Measurements from ENCODE around the gene CMIP.

The CMIP gene

GRCh38 chr16:81614171-81614570, 169.6 kb downstream of the CMIP start:
- H3K4me1 ChIP-seq (ENCODE audit: control insufficient read depth, insufficient read depth, low read depth, low read length) = peaks cover 31% of the 10 kb centered on the region
- H3K14ac ChIP-seq (ENCODE audit: low read length in 2 of 2) = no peak overlapping the region
- no peak overlapping the region for H2AFZ ChIP-seq (ENCODE audit: low read depth, low read length)
- peaks cover 30% of the 10 kb centered on the region for H3K79me1 ChIP-seq (replicated peaks; ENCODE audit: low read length, poor library complexity, severe bottlenecking)
- H2BK5ac ChIP-seq (ENCODE audit: low read depth, low read length, poor library complexity, severe bottlenecking) = no peak overlapping the region
- H2BK120ac ChIP-seq (ENCODE audit: low read depth, low read length) = no peak overlapping the region
- H3K23ac ChIP-seq (ENCODE audit: low read length in 2 of 2) = no peak overlapping the region
- no peak overlapping the region for H3K4me2 ChIP-seq (ENCODE audit: low read length, poor library complexity, severe bottlenecking)
- H2BK12ac ChIP-seq (ENCODE audit: low read length in 2 of 2) = no peak overlapping the region
- H3K36me3 ChIP-seq (ENCODE audit: control insufficient read depth in 1 of 2, insufficient read depth in 2 of 2, low read depth in 1 of 2, low read length in 2 of 2) = peaks cover 0 to 56% of the 10 kb centered on the region in 2 experiments
- peak overlapping the region; percentile 19 for H4K91ac ChIP-seq (ENCODE audit: low read length)
- H2AK5ac ChIP-seq (ENCODE audit: low read length, severe bottlenecking) = no peak overlapping the region
- H2BK15ac ChIP-seq (ENCODE audit: low read depth, poor library complexity, severe bottlenecking) = no peak overlapping the region
- H3K4me3 ChIP-seq (ENCODE audit: insufficient read depth in 1 of 2, low read depth in 1 of 2, low read length in 2 of 2) = no peak overlapping the region
- H4K8ac ChIP-seq (ENCODE audit: low read length) = no peak overlapping the region
- no peaks in the 10 kb centered on the region for H3K9me3 ChIP-seq (ENCODE audit: control insufficient read depth, low read length)
- H3K9ac ChIP-seq (ENCODE audit: low read length) = no peak overlapping the region
- peaks cover 0 to 3% of the 10 kb centered on the region in 2 experiments for H3K27me3 ChIP-seq (ENCODE audit: control insufficient read depth in 1 of 2, insufficient read depth in 1 of 2, low read length in 2 of 2)
- no peak overlapping the region for H3K27ac ChIP-seq (ENCODE audit: low read length, poor library complexity, severe bottlenecking)
- no peak overlapping the region for H3K18ac ChIP-seq (ENCODE audit: low read depth in 1 of 2, low read length in 2 of 2)
- no peak for DNase-seq
- 97% methylated on average over 13 of the region's 13 CpGs for WGBS
- no peak overlapping the region for H3K4ac ChIP-seq (ENCODE audit: low read depth in 1 of 2, low read length in 2 of 2)

DNA sequence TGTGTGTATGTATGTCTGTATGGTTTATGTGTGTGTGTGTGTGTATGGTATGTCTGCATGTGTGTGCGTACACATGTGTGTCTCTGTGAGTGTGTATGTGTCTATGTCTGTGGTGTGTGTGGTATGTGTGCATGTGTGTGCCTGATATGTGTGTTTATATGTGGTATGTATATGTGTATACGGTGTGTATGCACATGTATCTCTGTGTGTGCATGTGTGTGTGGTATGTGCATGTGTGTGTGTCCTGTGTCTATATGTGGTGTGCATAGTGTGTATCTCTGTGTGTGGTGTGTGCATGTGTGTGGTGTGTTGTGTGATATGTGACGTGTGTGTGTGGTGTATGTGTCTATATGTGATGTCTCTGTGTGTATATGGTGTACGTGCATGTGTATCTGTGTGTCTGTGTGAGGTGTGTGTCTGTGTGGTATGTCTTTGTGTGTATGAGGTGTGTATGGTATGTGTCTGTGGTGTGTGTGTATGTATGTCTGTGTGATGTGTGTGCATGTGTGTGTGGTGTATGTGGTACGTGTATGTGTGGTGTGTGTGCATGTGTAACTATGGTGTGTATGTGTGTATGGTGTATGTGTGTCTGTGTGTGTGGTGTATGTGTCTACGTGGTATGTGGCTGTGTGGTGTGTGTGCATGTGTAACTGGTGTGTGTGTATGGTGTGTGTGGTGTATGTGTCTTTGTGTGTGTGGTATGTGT, 170.2 kb downstream of the CMIP start:
- Histone ChIP-seq H3K36me3 (ENCODE audit: control insufficient read depth in 1 of 2, insufficient read depth in 2 of 2, low read depth in 1 of 2, low read length in 2 of 2) (peaks cover 0 to 59% of the 10 kb centered on the region in 2 experiments), H2AK5ac (ENCODE audit: low read length, severe bottlenecking) (no peak overlapping the region), H2AFZ (ENCODE audit: low read depth, low read length) (no peak overlapping the region), H3K27me3 (ENCODE audit: control insufficient read depth in 1 of 2, insufficient read depth in 1 of 2, low read length in 2 of 2) (peaks cover 0 to 3% of the 10 kb centered on the region in 2 experiments), H2BK5ac (ENCODE audit: low read depth, low read length, poor library complexity, severe bottlenecking) (no peak overlapping the region), H3K9me3 (ENCODE audit: control insufficient read depth, low read length) (no peaks in the 10 kb centered on the region), H4K8ac (ENCODE audit: low read length) (no peak overlapping the region), H3K4me1 (ENCODE audit: control insufficient read depth, insufficient read depth, low read depth, low read length) (peaks cover 27% of the 10 kb centered on the region), H3K9ac (ENCODE audit: low read length) (no peak overlapping the region), H3K18ac (ENCODE audit: low read depth in 1 of 2, low read length in 2 of 2) (peak overlapping the region in 1 of 2 experiments; percentile 13), H4K91ac (ENCODE audit: low read length) (peak overlapping the region; percentile 48), H3K14ac (ENCODE audit: low read length in 2 of 2) (peak overlapping the region in 1 of 2 experiments; percentile 22), H3K4me3 (ENCODE audit: insufficient read depth in 1 of 2, low read depth in 1 of 2, low read length in 2 of 2) (no peak overlapping the region), H2BK15ac (ENCODE audit: low read depth, poor library complexity, severe bottlenecking) (no peak overlapping the region), H3K4ac (ENCODE audit: low read depth in 1 of 2, low read length in 2 of 2) (no peak overlapping the region), H2BK12ac (ENCODE audit: low read length in 2 of 2) (peak overlapping the region; percentile 9 to 51), H2BK120ac (ENCODE audit: low read depth, low read length) (no peak overlapping the region), H3K27ac (ENCODE audit: low read length, poor library complexity, severe bottlenecking) (no peak overlapping the region), H3K4me2 (ENCODE audit: low read length, poor library complexity, severe bottlenecking) (no peak overlapping the region), H3K79me1 (replicated peaks; ENCODE audit: low read length, poor library complexity, severe bottlenecking) (peaks cover 36% of the 10 kb centered on the region), H3K23ac (ENCODE audit: low read length in 2 of 2) (no peak overlapping the region)
- 97% methylated on average over 6 of the region's 6 CpGs for WGBS
- DNase-seq = no peak

DNA sequence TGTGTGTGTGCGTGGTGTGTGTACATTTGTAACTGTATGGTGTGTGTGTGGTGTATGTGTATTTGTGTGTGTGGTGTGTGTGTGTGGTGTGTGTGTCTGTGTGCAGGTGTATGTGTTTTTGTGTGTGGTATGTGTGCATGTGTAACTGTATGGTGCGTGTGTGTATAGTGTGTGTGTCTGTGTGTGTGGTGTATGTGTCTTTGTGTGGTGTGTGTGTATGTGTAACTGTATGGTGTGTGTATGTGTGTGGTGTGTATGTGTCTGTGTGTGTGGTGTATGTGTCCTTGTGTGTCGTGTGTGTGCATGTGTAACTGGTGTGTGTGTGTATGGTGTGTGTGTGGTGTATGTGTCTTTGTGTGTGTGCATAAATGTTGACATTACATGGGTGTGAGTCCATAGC, 170.8 kb downstream of the CMIP start:
- peaks cover 21% of the 10 kb centered on the region for H3K4me1 ChIP-seq (ENCODE audit: control insufficient read depth, insufficient read depth, low read depth, low read length)
- H4K8ac ChIP-seq (ENCODE audit: low read length) = no peak overlapping the region
- no peak overlapping the region for H3K27ac ChIP-seq (ENCODE audit: low read length, poor library complexity, severe bottlenecking)
- no peak overlapping the region for H2BK5ac ChIP-seq (ENCODE audit: low read depth, low read length, poor library complexity, severe bottlenecking)
- H3K23ac ChIP-seq (ENCODE audit: low read length in 2 of 2) = peak overlapping the region in 1 of 2 experiments; percentile 1
- peaks cover 0 to 55% of the 10 kb centered on the region in 2 experiments for H3K36me3 ChIP-seq (ENCODE audit: control insufficient read depth in 1 of 2, insufficient read depth in 2 of 2, low read depth in 1 of 2, low read length in 2 of 2)
- no peak overlapping the region for H3K4me3 ChIP-seq (ENCODE audit: insufficient read depth in 1 of 2, low read depth in 1 of 2, low read length in 2 of 2)
- H3K14ac ChIP-seq (ENCODE audit: low read length in 2 of 2) = peak overlapping the region in 1 of 2 experiments; percentile 22
- H2AFZ ChIP-seq (ENCODE audit: low read depth, low read length) = no peak overlapping the region
- 99% methylated on average over 3 of the region's 3 CpGs for WGBS
- no peak overlapping the region for H3K18ac ChIP-seq (ENCODE audit: low read depth in 1 of 2, low read length in 2 of 2)
- no peak overlapping the region for H3K4ac ChIP-seq (ENCODE audit: low read depth in 1 of 2, low read length in 2 of 2)
- peaks cover 35% of the 10 kb centered on the region for H3K79me1 ChIP-seq (replicated peaks; ENCODE audit: low read length, poor library complexity, severe bottlenecking)
- H2BK120ac ChIP-seq (ENCODE audit: low read depth, low read length) = no peak overlapping the region
- H3K27me3 ChIP-seq (ENCODE audit: control insufficient read depth in 1 of 2, insufficient read depth in 1 of 2, low read length in 2 of 2) = peaks cover 0 to 3% of the 10 kb centered on the region in 2 experiments
- H2AK5ac ChIP-seq (ENCODE audit: low read length, severe bottlenecking) = no peak overlapping the region
- H2BK15ac ChIP-seq (ENCODE audit: low read depth, poor library complexity, severe bottlenecking) = no peak overlapping the region
- no peak overlapping the region for H3K4me2 ChIP-seq (ENCODE audit: low read length, poor library complexity, severe bottlenecking)
- no peaks in the 10 kb centered on the region for H3K9me3 ChIP-seq (ENCODE audit: control insufficient read depth, low read length)
- H2BK12ac ChIP-seq (ENCODE audit: low read length in 2 of 2) = peak overlapping the region; percentile 9 to 17
- no peak for DNase-seq
- peak overlapping the region; percentile 48 for H4K91ac ChIP-seq (ENCODE audit: low read length)
- H3K9ac ChIP-seq (ENCODE audit: low read length) = no peak overlapping the region

GRCh38 chr16:81615833-81616232, 171.2 kb downstream of the CMIP start:
- H3K4me2 ChIP-seq (ENCODE audit: low read length, poor library complexity, severe bottlenecking) = no peak overlapping the region
- H2BK12ac ChIP-seq (ENCODE audit: low read length in 2 of 2) = peak overlapping the region in 1 of 2 experiments; percentile 9
- H3K23ac ChIP-seq (ENCODE audit: low read length in 2 of 2) = no peak overlapping the region
- H4K91ac ChIP-seq (ENCODE audit: low read length) = no peak overlapping the region
- H2BK120ac ChIP-seq (ENCODE audit: low read depth, low read length) = no peak overlapping the region
- DNase-seq = no peak
- H3K14ac ChIP-seq (ENCODE audit: low read length in 2 of 2) = no peak overlapping the region
- H4K8ac ChIP-seq (ENCODE audit: low read length) = no peak overlapping the region
- no peak overlapping the region for H2AFZ ChIP-seq (ENCODE audit: low read depth, low read length)
- peak overlapping the region; percentile 43 to 83 for H3K18ac ChIP-seq (ENCODE audit: low read depth in 1 of 2, low read length in 2 of 2)
- WGBS = 89% methylated on average over 14 of the region's 14 CpGs
- peaks cover 0 to 51% of the 10 kb centered on the region in 2 experiments for H3K36me3 ChIP-seq (ENCODE audit: control insufficient read depth in 1 of 2, insufficient read depth in 2 of 2, low read depth in 1 of 2, low read length in 2 of 2)
- peak overlapping the region in 1 of 2 experiments; percentile 15 for H3K4ac ChIP-seq (ENCODE audit: low read depth in 1 of 2, low read length in 2 of 2)
- peaks cover 0 to 3% of the 10 kb centered on the region in 2 experiments for H3K27me3 ChIP-seq (ENCODE audit: control insufficient read depth in 1 of 2, insufficient read depth in 1 of 2, low read length in 2 of 2)
- H3K4me1 ChIP-seq (ENCODE audit: control insufficient read depth, insufficient read depth, low read depth, low read length) = peaks cover 19% of the 10 kb centered on the region
- no peak overlapping the region for H3K9ac ChIP-seq (ENCODE audit: low read length)
- peaks cover 33% of the 10 kb centered on the region for H3K79me1 ChIP-seq (replicated peaks; ENCODE audit: low read length, poor library complexity, severe bottlenecking)
- H3K9me3 ChIP-seq (ENCODE audit: control insufficient read depth, low read length) = no peaks in the 10 kb centered on the region
- no peak overlapping the region for H2BK5ac ChIP-seq (ENCODE audit: low read depth, low read length, poor library complexity, severe bottlenecking)
- H3K4me3 ChIP-seq (ENCODE audit: insufficient read depth in 1 of 2, low read depth in 1 of 2, low read length in 2 of 2) = no peak overlapping the region
- H2BK15ac ChIP-seq (ENCODE audit: low read depth, poor library complexity, severe bottlenecking) = peak overlapping the region; percentile 91
- H2AK5ac ChIP-seq (ENCODE audit: low read length, severe bottlenecking) = no peak overlapping the region
- H3K27ac ChIP-seq (ENCODE audit: low read length, poor library complexity, severe bottlenecking) = no peak overlapping the region
